Measurements from ENCODE around the gene APLNR.

Gene APLNR

GRCh38 chr11:57276971-57277675 is 40.1 kb upstream of the APLNR start:
- no peak overlapping the region for H3K4me3 ChIP-seq (ENCODE audit: control insufficient read depth, low read depth, low read length)
- DNase-seq (ENCODE audit: low read depth) = no peak
- no peak for TF ChIP-seq CTCF (IDR thresholded peaks at IDR 0.05; ENCODE audit: control insufficient read depth, insufficient read depth, low read depth, low read length, missing control alignments)

GRCh38 chr11:57276169-57276970 is 39.3 kb upstream of the APLNR start:
- DNase-seq (ENCODE audit: low read depth) = no peak
- no peak overlapping the region for H3K4me3 ChIP-seq (ENCODE audit: control insufficient read depth, low read depth, low read length)
- TF ChIP-seq CTCF (IDR thresholded peaks at IDR 0.05; ENCODE audit: control insufficient read depth, insufficient read depth, low read depth, low read length, missing control alignments) = no peak

- no peak for DNase-seq (ENCODE audit: low read depth)
- TF ChIP-seq CTCF (IDR thresholded peaks at IDR 0.05; ENCODE audit: control insufficient read depth, insufficient read depth, low read depth, low read length, missing control alignments) = no peak
These were observed 38.5 kb upstream of the APLNR start for GRCh38 chr11:57275582-57275981.

GRCh38 chr11:57274904-57275498 is 38.0 kb upstream of the APLNR start:
- no peak for DNase-seq (ENCODE audit: low read depth)
- TF ChIP-seq CTCF (IDR thresholded peaks at IDR 0.05; ENCODE audit: control insufficient read depth, insufficient read depth, low read depth, low read length, missing control alignments) = no peak

More at GRCh38 chr11:57275582-57275981, 38.5 kb upstream of the APLNR start:
- no peak overlapping the region for H3K4me3 ChIP-seq (ENCODE audit: control insufficient read depth, low read depth, low read length)

GRCh38 chr11:57273448-57274058 is 36.5 kb upstream of the APLNR start:
- TF ChIP-seq CTCF (IDR thresholded peaks at IDR 0.05; ENCODE audit: control insufficient read depth, insufficient read depth, low read depth, low read length, missing control alignments) = no peak
- no peak for DNase-seq (ENCODE audit: low read depth)
- no peak overlapping the region for H3K4me3 ChIP-seq (ENCODE audit: control insufficient read depth, low read depth, low read length)

More at GRCh38 chr11:57274904-57275498, 38.0 kb upstream of the APLNR start:
- H3K4me3 ChIP-seq (ENCODE audit: control insufficient read depth, low read depth, low read length) = no peak overlapping the region

- no peak for TF ChIP-seq CTCF (IDR thresholded peaks at IDR 0.05; ENCODE audit: control insufficient read depth, insufficient read depth, low read depth, low read length, missing control alignments)
- no peak overlapping the region for H3K4me3 ChIP-seq (ENCODE audit: control insufficient read depth, low read depth, low read length)
- DNase-seq (ENCODE audit: low read depth) = no peak
These were observed 32.5 kb upstream of the APLNR start for GRCh38 chr11:57269571-57270021.

Data from AG09309 (cell line).